Stimulated activated CD4-positive, alpha-beta T cell treated with anti-CD3 and anti-CD28 coated beads, TNF-alpha, amount 100 ng/mL, for 1 hour (primary cell): ENCODE measurements around the gene GATA6.

Experiments
- DNase-seq, 3 donors: peaks; one replicate each; pipeline ENCODE4 v3.0.0-alpha.2; 2020; ENCODE audit warnings: low read depth in 3 of 3, low spot score in 1 of 3

Gene GATA6

GRCh38 chr18:22169011-22169888, at the start of gene GATA6:
TSS of gene GATA6 (plus strand) at chr18:22169589. CDS start at chr18:22171145, 1,556 bp downstream.
- no peak for DNase-seq

- no peak for DNase-seq
Measured at GRCh38 chr18:22124970-22125369, 44.4 kb upstream of the GATA6 start.

- no peak for DNase-seq
Measured at GRCh38 chr18:22128954-22129353, 40.4 kb upstream of the GATA6 start.

- DNase-seq: no peak
Measured at GRCh38 chr18:22129778-22130177, 39.6 kb upstream of the GATA6 start.

GRCh38 chr18:22132258-22132657, 37.1 kb upstream of the GATA6 start:
- no peak for DNase-seq

- no peak for DNase-seq
Measured at GRCh38 chr18:22132763-22133162, 36.6 kb upstream of the GATA6 start.

- no peak for DNase-seq
Measured at GRCh38 chr18:22136395-22136794, 33.0 kb upstream of the GATA6 start.

GRCh38 chr18:22141211-22141610, 28.2 kb upstream of the GATA6 start:
- DNase-seq: no peak

GRCh38 chr18:22143347-22144340, 25.7 kb upstream of the GATA6 start:
- no peak for DNase-seq

- no peak for DNase-seq
Measured at GRCh38 chr18:22145160-22145559, 24.2 kb upstream of the GATA6 start.

GRCh38 chr18:22149710-22150109, 19.7 kb upstream of the GATA6 start:
- DNase-seq: no peak

GRCh38 chr18:22152093-22152492, 17.3 kb upstream of the GATA6 start:
- no peak for DNase-seq

GRCh38 chr18:22153428-22153827, 16.0 kb upstream of the GATA6 start:
- no peak for DNase-seq

- no peak for DNase-seq
Measured at GRCh38 chr18:22155584-22155983, 13.8 kb upstream of the GATA6 start.

GRCh38 chr18:22159014-22159413, 10.4 kb upstream of the GATA6 start:
- DNase-seq: no peak

GRCh38 chr18:22161090-22161489, 8.3 kb upstream of the GATA6 start:
- DNase-seq: no peak

- no peak for DNase-seq
Measured at GRCh38 chr18:22163416-22164161, 5.8 kb upstream of the GATA6 start.

- DNase-seq: no peak
Measured at GRCh38 chr18:22164337-22165048, 4.9 kb upstream of the GATA6 start.

GRCh38 chr18:22165049-22165602, 4.3 kb upstream of the GATA6 start:
- no peak for DNase-seq

- DNase-seq: no peak
Measured at GRCh38 chr18:22165603-22166068, 3.8 kb upstream of the GATA6 start.
